ENCODE results near the gene AHDC1.

Gene AHDC1

GRCh38 chr1:27526569-27527222 lies 77.2 kb downstream of the AHDC1 start:
- TF ChIP-seq MAX (IDR thresholded peaks at IDR 0.05) (no peak), TAF1 (IDR thresholded peaks at IDR 0.05; ENCODE audit: low read depth) (no peak), CREB1 (IDR thresholded peaks at IDR 0.05; ENCODE audit: low read depth) (no peak)

- TF ChIP-seq USF1 (IDR thresholded peaks at IDR 0.05) = no peak
- TF ChIP-seq RAD21 (IDR thresholded peaks at IDR 0.05; ENCODE audit: low read depth) = no peak
- no peak for TF ChIP-seq CREB1 (IDR thresholded peaks at IDR 0.05; ENCODE audit: low read depth)
- TF ChIP-seq TEAD4 (IDR thresholded peaks at IDR 0.05) = no peak
- no peak for TF ChIP-seq YY1 (IDR thresholded peaks at IDR 0.05; ENCODE audit: low read depth)
- TF ChIP-seq EP300 (IDR thresholded peaks at IDR 0.05; ENCODE audit: borderline replicate concordance) = no peak
- TF ChIP-seq EGR1 (IDR thresholded peaks at IDR 0.05) = no peak
- TF ChIP-seq TAF1 (IDR thresholded peaks at IDR 0.05; ENCODE audit: low read depth) = no peak
- TF ChIP-seq NFIC (IDR thresholded peaks at IDR 0.05) = no peak
- no peak for TF ChIP-seq TCF12 (IDR thresholded peaks at IDR 0.05; ENCODE audit: low read depth)
- no peak for TF ChIP-seq FOXM1 (IDR thresholded peaks at IDR 0.05; ENCODE audit: borderline replicate concordance, low read depth)
- TF ChIP-seq REST (IDR thresholded peaks at IDR 0.05; ENCODE audit: low read depth) = no peak
- TF ChIP-seq ZBTB7A (IDR thresholded peaks at IDR 0.05; ENCODE audit: low read depth) = no peak
- no peak for TF ChIP-seq CEBPB (IDR thresholded peaks at IDR 0.05)
- no peak for TF ChIP-seq MAX (IDR thresholded peaks at IDR 0.05)
These were observed 78.4 kb downstream of the AHDC1 start for GRCh38 chr1:27525296-27526272.

- TF ChIP-seq EP300 (IDR thresholded peaks at IDR 0.05; ENCODE audit: borderline replicate concordance) (no peak), MAX (IDR thresholded peaks at IDR 0.05) (no peak), TAF1 (IDR thresholded peaks at IDR 0.05; ENCODE audit: low read depth) (no peak), EGR1 (IDR thresholded peaks at IDR 0.05) (no peak), TEAD4 (IDR thresholded peaks at IDR 0.05) (no peak)
These were observed 80.5 kb downstream of the AHDC1 start for GRCh38 chr1:27523337-27524020.

GRCh38 chr1:27522432-27523336 lies 81.3 kb downstream of the AHDC1 start:
- TF ChIP-seq CEBPB (IDR thresholded peaks at IDR 0.05) (no peak), TAF1 (IDR thresholded peaks at IDR 0.05; ENCODE audit: low read depth) (no peak), CREB1 (IDR thresholded peaks at IDR 0.05; ENCODE audit: low read depth) (no peak), RAD21 (IDR thresholded peaks at IDR 0.05; ENCODE audit: low read depth) (peak; percentile 14; the same call in 1 of the 2 replicates)

GRCh38 chr1:27521861-27522431 lies 82.0 kb downstream of the AHDC1 start:
- TF ChIP-seq CREB1 (IDR thresholded peaks at IDR 0.05; ENCODE audit: low read depth) (no peak), REST (IDR thresholded peaks at IDR 0.05; ENCODE audit: low read depth) (no peak), EP300 (IDR thresholded peaks at IDR 0.05; ENCODE audit: borderline replicate concordance) (no peak), MAX (IDR thresholded peaks at IDR 0.05) (no peak), NFIC (IDR thresholded peaks at IDR 0.05) (no peak), YY1 (IDR thresholded peaks at IDR 0.05; ENCODE audit: low read depth) (no peak), FOXM1 (IDR thresholded peaks at IDR 0.05; ENCODE audit: borderline replicate concordance, low read depth) (no peak), USF1 (IDR thresholded peaks at IDR 0.05) (no peak), ZBTB7A (IDR thresholded peaks at IDR 0.05; ENCODE audit: low read depth) (no peak), RAD21 (IDR thresholded peaks at IDR 0.05; ENCODE audit: low read depth) (no peak), TEAD4 (IDR thresholded peaks at IDR 0.05) (no peak), TAF1 (IDR thresholded peaks at IDR 0.05; ENCODE audit: low read depth) (no peak), CEBPB (IDR thresholded peaks at IDR 0.05) (no peak), EGR1 (IDR thresholded peaks at IDR 0.05) (no peak), TCF12 (IDR thresholded peaks at IDR 0.05; ENCODE audit: low read depth) (no peak)

Measured in Ishikawa (cell line).